Measurements from ENCODE around the gene GSS.
"Not testable (repeated sequence)": the region's sequence is repeated elsewhere in the genome, so short reads cannot be mapped to it uniquely, and the experiment has no call there.

Gene GSS

DNA sequence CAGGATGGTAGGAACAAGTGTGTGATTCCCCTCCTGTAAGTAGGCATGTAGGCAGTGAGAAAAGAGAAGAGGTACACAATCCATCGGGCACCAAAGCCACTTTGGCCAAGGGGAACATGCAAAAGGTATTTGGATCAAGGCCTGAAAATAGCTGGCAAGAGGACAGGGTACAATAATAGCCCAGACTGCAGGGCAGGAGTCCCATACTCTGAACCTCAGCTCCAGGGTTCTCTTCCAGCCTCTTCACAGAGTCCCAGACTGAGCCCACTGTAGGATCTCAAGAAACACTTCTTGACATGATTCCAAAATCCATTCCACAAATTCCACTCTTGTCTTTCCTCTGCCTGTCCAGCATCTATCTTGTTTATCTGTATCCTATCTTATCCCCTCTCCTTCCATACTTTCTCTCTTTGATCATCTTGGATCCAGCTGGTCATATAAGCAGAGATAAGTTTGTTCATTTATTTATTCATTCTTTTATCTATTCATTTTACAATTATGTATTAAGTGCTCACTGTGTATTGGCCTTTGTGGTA, 59.5 kb downstream of the GSS start:
- DNase-seq: no peak

DNA sequence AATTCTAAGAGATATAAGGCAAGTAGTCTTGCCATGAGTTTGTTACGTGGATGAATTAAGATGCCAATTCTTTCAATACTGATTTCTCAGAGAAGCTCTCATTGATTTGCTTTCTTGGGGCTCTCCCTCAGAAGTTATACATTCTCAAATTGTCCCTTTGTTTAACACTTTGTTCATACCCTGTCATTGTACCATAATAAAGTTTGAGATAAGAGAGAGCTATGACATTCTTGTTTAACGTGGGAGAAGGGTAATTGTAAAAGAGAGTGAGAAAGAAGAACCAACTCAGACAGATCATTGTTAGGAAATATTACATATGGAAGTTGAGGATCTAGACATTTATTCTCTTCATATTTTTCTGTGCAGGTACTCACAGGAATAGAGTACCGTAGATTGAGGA, 60.1 kb downstream of the GSS start:
- DNase-seq: no peak

DNA sequence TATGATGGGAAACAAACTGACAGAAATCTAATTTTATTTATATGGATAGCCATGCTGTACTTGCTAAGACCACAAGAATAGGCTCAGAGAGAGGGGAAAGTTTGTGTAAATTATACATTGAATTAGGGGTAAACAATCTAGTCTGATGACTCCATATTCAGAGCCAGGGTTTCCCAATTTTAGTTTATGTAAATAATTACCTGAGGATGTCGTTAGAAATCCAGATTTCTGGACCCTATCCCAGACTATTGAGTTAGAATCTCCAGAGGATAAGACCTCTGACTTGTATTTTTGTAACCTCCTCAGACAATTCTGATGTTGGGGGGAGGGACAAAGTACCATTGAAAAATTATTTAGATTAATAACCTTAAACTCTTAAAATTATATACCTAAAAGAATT, 60.9 kb downstream of the GSS start:
- no peak for DNase-seq

DNA sequence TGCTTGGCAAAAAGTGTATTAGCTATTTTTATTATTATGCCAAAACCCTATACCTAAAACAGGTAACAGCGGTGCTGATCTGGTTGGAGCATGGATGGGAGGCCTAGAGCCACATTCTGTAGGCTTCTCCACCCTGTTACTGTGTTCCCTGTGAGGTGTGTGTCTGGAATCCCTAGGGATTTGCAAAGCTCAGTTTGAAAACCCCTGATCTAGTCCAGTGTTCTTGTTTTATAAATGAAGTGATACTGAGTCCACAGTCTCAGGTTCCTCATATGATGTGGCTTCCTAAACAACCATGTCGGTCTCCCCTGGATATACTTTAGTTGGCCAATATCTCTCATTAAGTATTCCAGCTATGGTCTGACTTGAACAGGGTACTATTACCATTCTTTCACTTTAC, 62.9 kb downstream of the GSS start:
- no peak for DNase-seq

DNA sequence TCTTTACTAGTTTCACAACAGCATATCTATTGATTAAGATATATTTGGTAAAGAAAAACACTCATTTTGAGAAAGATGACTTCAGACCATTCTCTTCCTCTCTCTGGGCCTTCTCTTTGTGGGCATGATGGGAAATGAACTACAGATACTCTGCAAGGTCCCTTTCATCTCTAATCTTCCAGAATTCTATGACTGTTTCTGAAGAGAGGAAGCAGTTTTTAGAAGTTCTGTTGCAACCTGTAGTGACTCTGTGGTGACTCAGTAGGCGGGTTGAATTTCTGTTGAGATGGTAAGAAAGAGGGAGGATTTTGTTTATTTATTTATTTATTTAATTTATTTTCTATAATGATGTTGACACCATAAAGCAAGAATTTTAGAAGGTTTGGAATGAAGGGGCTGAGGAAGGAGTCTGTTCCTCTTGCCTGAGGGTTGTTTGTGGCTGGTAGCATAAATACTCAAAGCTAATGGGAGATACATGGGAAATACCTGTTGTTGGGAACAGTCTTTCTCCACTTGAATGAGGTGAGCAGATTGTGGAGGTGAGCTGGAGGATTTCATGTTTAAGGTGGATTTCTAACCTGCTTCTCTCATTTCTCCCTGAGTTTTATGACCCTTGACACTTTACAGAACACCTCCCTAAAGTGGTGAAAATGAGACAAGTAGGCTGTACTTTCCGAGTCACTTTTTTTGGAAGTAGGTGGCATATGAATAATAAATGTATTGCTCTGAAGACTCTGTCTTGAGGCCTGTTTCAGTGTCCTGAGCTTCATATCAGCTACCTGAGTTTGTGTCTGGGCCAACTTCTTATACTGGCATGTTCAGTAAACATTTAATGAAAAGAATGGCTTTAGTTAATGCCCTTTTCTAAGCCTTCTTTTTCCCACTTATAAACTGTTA, 64.2 kb downstream of the GSS start:
- DNase-seq: peak in 1 of 2 donors; percentile 41

DNA sequence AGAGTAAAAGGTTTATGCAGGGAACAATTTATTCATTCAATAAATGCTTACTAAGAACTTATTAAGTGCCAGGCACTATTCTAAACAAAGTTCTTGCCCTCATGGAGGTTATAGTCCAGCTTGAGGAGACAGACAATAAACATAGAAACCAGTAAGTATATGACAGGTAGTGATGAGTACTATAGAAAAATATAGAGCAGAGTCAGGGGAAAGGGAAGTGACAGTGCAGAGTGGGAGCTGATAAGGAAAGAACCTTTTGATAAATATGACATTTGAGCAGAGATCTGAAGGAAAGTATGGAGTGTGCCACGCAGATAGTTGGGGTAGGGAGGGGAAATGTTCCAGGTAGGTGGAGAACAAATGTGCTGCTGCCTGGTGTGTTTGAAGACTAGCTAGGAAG, 67.1 kb downstream of the GSS start:
- no peak for DNase-seq

DNA sequence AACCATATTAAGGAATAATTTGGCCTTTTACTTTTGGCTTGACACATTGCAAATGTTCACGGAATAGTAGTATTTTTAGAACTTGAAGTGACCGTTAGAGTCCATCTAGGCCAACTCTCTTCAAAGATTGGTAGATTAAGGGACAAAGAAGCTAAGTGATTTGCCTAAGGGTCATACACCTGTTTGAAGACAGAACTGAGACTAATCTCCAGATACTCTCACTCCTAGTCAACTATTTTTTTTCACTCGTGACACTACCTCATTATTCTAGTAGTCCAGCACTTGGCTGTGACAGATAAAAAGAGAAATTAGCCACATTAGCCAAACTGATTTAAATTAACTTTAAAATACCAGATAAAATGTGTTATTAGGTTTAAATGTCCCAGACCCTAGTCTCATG, 68.6 kb downstream of the GSS start:
- no peak for DNase-seq

DNA sequence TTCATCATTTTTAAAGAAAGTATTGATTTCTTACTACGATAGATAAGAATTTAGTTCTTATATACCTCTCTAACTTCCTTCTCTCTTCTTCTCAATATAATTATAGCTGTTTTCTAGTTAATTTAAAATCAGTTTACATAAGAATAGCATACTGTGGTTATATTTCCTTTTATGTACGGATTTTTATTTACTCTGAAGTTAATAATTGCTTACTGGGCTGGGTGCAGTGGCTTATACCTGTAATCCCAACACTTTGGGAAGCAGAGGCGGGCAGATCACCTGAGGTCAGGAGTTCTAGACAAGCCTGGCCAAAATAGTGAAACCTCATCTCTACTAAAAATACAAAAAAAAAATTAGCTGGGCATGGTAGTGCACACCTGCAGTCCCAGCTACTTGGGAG, 69.5 kb downstream of the GSS start:
- DNase-seq: no peak

DNA sequence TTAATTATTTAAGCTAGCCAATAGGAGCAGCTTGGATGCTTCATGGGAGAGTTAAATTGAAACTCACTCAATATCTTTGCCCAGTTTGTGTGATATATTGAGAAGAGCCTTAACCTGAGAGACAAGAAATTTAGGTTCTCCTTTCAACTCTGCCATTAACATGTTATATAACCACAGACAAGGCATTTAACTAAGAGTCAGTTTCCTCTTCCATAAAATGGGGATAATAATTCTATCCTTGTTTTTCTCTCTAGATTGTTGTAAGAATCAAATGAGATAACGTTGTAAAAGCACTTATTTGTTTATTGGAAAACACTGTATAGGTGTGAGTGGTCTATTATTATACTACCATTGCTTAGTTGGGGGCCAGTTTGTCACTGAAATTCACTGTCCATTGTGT, 71.3 kb downstream of the GSS start:
- no peak for DNase-seq

DNA sequence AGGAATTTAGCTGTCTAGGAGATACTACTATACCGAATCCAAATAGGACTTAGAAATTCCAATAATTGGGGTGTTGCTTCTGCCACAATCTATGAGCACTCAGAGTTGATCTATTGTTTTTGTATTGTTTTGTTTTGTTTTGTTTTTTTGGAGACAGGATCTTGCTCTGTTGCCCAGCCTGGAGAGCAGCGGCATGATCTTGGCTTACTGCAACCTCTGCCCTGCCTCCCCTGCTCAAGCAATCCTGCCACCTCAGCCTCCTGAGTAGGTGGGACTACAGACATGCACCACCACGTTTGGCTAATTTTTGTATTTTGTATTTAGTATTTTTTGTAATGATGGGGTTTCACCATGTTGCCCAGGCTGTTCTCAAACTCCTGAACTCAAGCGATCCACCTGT, 71.8 kb downstream of the GSS start:
- DNase-seq: no peak

DNA sequence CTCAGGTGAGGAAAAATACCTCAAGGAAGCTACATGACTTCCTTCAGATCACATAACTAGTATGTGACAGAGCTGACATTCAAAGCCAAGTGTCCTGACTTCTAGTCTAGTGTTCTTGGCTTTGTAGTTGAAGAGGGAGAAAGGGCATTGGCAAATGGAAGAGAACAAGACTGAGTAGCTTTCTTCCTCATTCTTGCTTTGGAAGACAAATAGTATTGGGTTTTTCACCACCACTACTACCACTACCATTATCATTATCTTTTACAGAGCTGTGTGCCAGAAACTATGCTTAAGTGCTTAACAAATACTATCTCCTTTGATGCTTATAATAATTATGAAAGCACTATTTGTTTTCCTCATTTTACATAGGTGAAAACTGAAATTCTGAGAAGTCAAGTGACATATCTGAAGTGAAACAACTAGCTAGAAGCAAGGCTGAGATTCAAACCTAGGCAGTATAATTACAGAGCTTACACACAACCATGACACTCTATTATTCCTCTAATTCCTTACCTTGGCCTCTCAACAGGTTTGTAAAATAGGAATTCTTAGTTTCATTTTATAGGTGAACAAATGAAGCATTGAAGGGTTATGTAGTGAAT, 72.4 kb downstream of the GSS start:
- no peak for DNase-seq

DNA sequence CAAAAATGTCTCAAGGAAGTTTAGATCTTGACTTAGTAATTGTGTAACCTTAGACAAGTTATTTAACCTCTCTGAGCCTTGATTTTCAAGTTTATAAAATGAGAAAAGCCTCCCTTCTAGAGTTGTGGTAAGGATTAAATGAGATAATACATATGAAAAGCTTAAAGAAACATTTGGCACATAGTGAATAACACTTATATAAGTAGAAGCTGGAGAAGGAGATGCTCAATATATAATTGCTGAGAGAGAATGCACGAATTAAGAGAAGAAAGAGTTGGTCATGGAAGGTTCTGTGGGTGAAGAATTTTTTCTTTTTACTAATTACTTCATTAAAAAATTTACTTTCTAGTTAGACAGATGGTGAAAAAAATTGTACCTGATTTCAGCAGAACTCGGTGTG, 73.9 kb downstream of the GSS start:
- no peak for DNase-seq

DNA sequence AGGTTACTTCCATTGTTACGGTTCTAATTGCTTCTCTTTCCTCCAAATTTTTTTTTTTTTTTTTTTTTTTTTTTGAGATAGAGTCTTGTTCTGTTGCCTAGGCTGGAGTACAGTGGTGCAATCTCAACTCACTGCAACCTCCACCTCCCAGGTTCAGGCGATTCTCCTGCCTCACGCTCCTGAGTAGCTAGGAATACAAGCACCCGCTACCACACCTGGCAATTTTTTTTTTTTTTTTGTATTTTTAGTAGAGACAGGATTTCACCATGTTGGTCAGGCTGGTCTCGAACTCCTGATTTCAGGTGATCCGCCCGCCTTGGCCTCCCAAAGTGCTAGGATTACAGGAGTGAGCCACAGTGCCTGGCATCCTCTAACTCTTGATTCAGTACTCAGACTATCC, 74.6 kb downstream of the GSS start:
- not testable (repeated sequence) for DNase-seq

DNA sequence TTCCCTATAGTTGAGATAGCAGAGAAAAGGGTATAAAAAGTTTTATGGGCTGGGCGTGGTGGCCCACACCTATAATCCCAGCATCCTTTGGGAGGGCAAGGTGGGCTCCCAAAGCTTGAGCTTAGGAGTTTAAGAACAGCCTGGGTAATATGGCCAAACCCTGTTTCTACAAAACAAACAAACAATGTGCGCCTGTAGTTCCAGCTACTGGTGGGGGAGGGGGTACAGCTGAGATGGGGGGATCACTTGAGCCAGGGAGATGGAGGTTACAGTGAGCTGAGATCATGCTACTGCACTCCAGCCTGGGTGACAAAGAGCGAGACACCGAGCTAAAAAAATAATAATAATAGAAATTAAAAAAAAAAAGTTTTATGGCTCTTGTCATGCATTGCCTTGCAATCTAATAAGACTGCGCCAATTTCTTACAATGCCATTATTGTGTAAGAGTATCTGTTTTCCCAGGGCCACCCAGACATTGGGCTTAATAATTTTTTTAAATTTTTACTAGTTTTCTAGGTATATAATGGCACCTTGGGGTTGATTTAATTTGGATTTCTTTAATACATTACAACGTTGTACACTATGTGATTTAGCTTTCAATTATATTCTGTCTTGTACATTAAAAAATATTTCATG, 75.3 kb downstream of the GSS start:
- DNase-seq: no peak

Data from CD4-positive, alpha-beta T cell treated with Interleukin-1 beta for 1 hour (primary cell).